Epidermal melanocyte (primary cell): ENCODE results near the gene NRDC.

Experiments used
- DNase-seq: peaks from one replicate; pipeline ENCODE4 v3.0.0; 2011; ENCODE audit warnings: low spot score; ENCODE audit not compliant: insufficient read length

Gene NRDC

DNA sequence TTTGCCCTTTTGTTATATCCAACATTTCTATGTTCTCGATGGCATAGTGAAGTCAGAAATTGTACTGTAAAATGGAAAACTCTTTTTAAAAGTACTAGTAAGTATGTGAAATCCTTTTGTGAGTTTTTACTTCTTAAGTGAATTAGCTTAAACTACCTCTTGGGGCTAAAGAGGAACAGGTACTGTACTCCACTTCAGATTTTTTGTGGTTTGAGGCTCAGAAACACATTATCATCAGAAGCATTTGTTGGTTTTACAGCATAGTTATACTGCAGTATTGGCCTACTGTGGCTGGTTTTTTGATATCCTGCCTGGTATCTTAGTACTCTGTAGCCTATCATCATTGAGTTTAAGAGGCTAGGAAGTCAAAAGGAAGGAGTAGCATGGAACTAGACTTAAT, 117.2 kb downstream of the NRDC start:
- DNase-seq: no peak

DNA sequence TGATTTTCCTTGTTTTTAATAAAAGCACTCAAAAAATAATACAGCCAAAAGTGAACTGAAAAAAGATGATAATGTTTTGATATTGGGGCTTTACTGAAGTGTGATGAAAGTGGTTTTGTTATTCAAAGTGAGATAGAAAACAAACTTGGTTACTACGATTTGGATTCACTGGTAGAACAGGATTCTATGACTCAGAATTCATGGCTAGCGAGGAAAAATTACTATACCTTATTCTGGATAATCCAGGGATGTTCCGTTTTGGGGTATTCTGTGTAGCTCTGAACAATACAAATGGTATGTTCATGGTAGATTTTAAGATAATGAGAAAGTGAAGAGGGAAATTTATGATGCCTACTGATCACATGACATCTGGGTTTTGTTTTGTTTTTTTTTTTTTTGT, 117.7 kb downstream of the NRDC start:
- no peak for DNase-seq

DNA sequence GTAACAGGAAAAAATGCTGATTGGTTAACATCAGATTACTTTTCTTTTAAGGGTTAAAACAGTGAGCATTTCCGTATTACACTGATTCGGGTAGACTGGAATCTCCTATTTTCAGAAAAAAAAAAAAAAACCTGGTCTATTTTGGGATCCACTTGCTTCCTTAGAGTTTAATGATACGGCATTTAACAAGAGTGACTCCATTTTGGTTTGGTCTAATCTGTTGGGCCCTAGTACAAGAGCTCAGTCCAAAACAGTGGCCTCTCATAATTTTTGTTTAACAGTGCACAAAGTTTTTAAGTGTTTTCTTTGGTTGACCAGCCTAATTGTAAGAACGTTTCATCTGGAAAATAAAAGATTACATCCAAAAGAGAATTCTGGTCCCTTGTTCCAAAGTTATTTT, 120.2 kb downstream of the NRDC start:
- no peak for DNase-seq

DNA sequence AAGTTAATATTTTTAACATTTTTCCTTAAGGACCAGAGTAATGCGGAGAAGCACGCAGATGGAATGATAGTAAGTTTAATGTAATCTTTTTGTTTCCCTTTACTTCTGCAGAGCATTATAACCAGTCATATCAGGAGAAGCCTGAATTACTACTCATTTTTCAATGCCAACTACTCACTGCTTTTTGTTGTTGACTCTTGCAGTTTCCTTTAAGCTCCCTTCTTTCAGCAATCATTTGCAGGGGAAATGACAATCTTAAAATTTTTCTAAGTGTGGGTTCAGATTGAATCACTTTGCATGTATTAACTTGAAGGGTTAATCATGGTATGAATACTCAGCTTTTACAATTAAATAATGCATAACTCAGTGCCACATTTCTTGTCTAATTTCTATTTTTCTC, 122.2 kb downstream of the NRDC start:
- no peak for DNase-seq

GRCh38 chr1:51755437-51755836, 123.1 kb downstream of the NRDC start:
- DNase-seq: no peak

- DNase-seq: no peak
Observed at GRCh38 chr1:51754666-51755065, 123.9 kb downstream of the NRDC start.

DNA sequence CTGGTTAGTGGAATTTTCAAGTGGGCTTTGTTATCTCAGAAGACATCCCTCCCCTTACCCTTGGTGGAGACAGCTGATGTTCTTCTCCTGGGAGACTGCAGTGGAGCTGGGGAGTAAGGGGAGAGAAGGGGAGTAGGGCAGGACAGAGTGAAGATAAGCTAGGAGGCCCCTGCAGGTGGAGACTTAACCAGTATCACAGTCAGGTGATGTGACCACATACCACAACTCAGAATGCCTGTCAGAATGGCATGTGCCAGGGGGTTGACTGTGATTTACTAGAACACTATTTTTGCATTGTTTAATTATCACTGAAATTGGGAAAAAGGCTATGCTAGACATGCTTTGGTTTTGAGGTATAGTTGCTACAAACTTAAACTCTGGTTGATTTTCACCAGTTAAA, 124.6 kb downstream of the NRDC start:
- no peak for DNase-seq

GRCh38 chr1:51752073-51752948, 126.2 kb downstream of the NRDC start:
- no peak for DNase-seq

- no peak for DNase-seq
Observed at GRCh38 chr1:51750729-51751128, 127.8 kb downstream of the NRDC start.

- DNase-seq: no peak
Observed at GRCh38 chr1:51750218-51750617, 128.3 kb downstream of the NRDC start.

- DNase-seq: no peak
Observed at GRCh38 chr1:51749151-51749550, 129.4 kb downstream of the NRDC start.

GRCh38 chr1:51745304-51745570, 133.3 kb downstream of the NRDC start:
- no peak for DNase-seq

GRCh38 chr1:51744506-51745303, 133.8 kb downstream of the NRDC start:
- DNase-seq: no peak

- DNase-seq: no peak
Observed at GRCh38 chr1:51741121-51741681, 137.3 kb downstream of the NRDC start.

DNA sequence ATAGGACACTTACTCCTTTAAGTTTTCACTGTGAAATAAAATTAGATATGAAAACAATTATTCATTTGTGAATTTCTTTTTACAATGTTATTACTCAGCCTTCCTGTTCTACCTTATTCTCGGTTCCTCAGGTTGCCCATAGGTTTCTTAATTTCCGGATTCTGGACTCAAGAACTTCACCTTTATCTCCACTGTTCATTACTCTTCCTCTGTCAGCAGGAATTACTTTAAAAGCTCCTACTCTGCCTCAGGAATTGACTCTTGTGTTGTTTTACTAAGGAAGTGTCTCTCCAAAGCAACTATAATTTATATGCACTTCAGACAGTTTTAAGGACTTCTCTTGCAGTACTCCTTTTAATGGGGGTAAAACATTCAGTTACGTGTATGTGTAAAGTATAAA, 137.9 kb downstream of the NRDC start:
- no peak for DNase-seq
